GM23338 (cell line): ENCODE data around the gene ABHD14A. TPM values are rescaled to one million over a fixed set of nuclear protein-coding genes. Genes with fewer than 3 reads are reported as not detected.

Experiments used
- ATAC-seq: fragments of 200-7000 bp; cut with Tn5 transposase; 3 replicates; pipeline ENCODE4 v1.9.1; 2020
- DNase-seq: peaks from one replicate; pipeline ENCODE4 v3.0.0-alpha.2; 2015; ENCODE audit warnings: low spot score
- H2AFZ ChIP-seq: fragments of 200-600 bp; sonication (generic); 2 replicates; pipeline ENCODE4 v1.8.0; 2016; ENCODE audit warnings: antibody characterized with exemption, mild to moderate bottlenecking, moderate library complexity
- H3F3A ChIP-seq: fragments of 200-600 bp; sonication (generic); replicated peaks from 2 replicates; pipeline ENCODE4 v1.8.0; 2017; ENCODE audit warnings: antibody characterized with exemption, mixed run types, low read depth
- H3K27ac ChIP-seq: fragments of 200-600 bp; sonication (generic); 2 replicates; pipeline ENCODE4 v1.6.1; 2016; ENCODE audit warnings: low read depth
- H3K27me3 ChIP-seq: fragments of 200-600 bp; sonication (generic); 2 replicates; pipeline ENCODE4 v1.8.0; 2016; ENCODE audit warnings: mild to moderate bottlenecking, mixed run types, moderate library complexity; ENCODE audit not compliant: insufficient read depth
- H3K36me3 ChIP-seq: fragments of 200-600 bp; sonication (generic); 2 replicates; pipeline ENCODE4 v1.8.0; 2016; ENCODE audit warnings: mild to moderate bottlenecking; ENCODE audit not compliant: insufficient read depth
- H3K4me1 ChIP-seq: fragments of 200-600 bp; sonication (generic); 2 replicates; pipeline ENCODE4 v1.8.0; 2016; ENCODE audit warnings: mild to moderate bottlenecking, moderate library complexity; ENCODE audit not compliant: insufficient read depth
- H3K4me2 ChIP-seq: fragments of 200-600 bp; sonication (generic); 2 replicates; pipeline ENCODE4 v1.7.1; 2017; ENCODE audit warnings: mixed run types
- H3K4me3 ChIP-seq: fragments of 200-600 bp; sonication (generic); 2 replicates; pipeline ENCODE4 v1.6.1; 2016; ENCODE audit warnings: mixed run types
- H3K79me2 ChIP-seq: fragments of 200-600 bp; sonication (generic); replicated peaks from 2 replicates; pipeline ENCODE4 v1.8.0; 2017; ENCODE audit warnings: mild to moderate bottlenecking; ENCODE audit not compliant: insufficient read depth
- H3K9me2 ChIP-seq: fragments of 200-600 bp; sonication (generic); 2 replicates; pipeline ENCODE4 v1.8.0; 2017; ENCODE audit not compliant: insufficient read depth
- H4K20me1 ChIP-seq: fragments of 200-600 bp; sonication (generic); replicated peaks from 2 replicates; pipeline ENCODE4 v1.8.0; 2017; ENCODE audit warnings: mild to moderate bottlenecking; ENCODE audit not compliant: insufficient read depth
- H3K27ac Mint-ChIP-seq: 2 replicates; pipeline ENCODE4 v1.8.0; 2020; ENCODE audit warnings: inconsistent platforms, mild to moderate bottlenecking, moderate library complexity, mixed read lengths
- H3K27me3 Mint-ChIP-seq: 3 replicates; pipeline ENCODE4 v1.8.0; 2022; ENCODE audit warnings: low read depth, mild to moderate bottlenecking, moderate library complexity, mixed read lengths, inconsistent platforms; ENCODE audit not compliant: insufficient read depth, poor library complexity
- H3K36me3 Mint-ChIP-seq: 3 replicates; pipeline ENCODE4 v1.8.0; 2021; ENCODE audit warnings: low read depth, mild to moderate bottlenecking, inconsistent platforms, moderate library complexity, mixed read lengths
- H3K4me1 Mint-ChIP-seq: 3 replicates; pipeline ENCODE4 v1.8.0; 2020; ENCODE audit warnings: mild to moderate bottlenecking, inconsistent platforms, mixed read lengths
- H3K4me3 Mint-ChIP-seq: 3 replicates; pipeline ENCODE4 v1.8.0; 2021; ENCODE audit warnings: moderate library complexity, mild to moderate bottlenecking, inconsistent platforms, mixed read lengths
- H3K9me3 Mint-ChIP-seq: 3 replicates; pipeline ENCODE4 v1.8.0; 2020; ENCODE audit warnings: moderate library complexity, mild to moderate bottlenecking, inconsistent platforms, mixed read lengths
- CTCF ChIP-seq, 2 experiments: fragments of 200-600 bp in 1 of 2; sonication (generic) in 1 of 2; conservative IDR thresholded peaks; 2 replicates each; pipeline versions ENCODE4 v1.5.1 to v1.6.1; 2016 to 2017; ENCODE audit warnings: antibody characterized with exemption in 2 of 2, low read depth in 2 of 2, mild to moderate bottlenecking in 2 of 2, moderate library complexity in 1 of 2
- ETS1 ChIP-seq: IDR thresholded peaks from 2 replicates; pipeline ENCODE4 v1.6.1; 2016; ENCODE audit warnings: antibody characterized with exemption
- EZH2phosphoT487 ChIP-seq: fragments of 200-600 bp; sonication (generic); IDR thresholded peaks from one replicate; pipeline ENCODE4 v1.8.1; 2018; ENCODE audit warnings: antibody characterized with exemption; ENCODE audit not compliant: unreplicated experiment
- JUNB ChIP-seq: IDR thresholded peaks from one replicate; pipeline ENCODE4 v1.6.1; 2016; ENCODE audit warnings: antibody characterized with exemption; ENCODE audit not compliant: unreplicated experiment
- NANOG ChIP-seq: IDR thresholded peaks from 2 replicates; pipeline ENCODE4 v1.6.1; 2016; ENCODE audit warnings: antibody characterized with exemption, borderline replicate concordance
- REST ChIP-seq: IDR thresholded peaks from one replicate; pipeline ENCODE4 v1.6.1; 2018; ENCODE audit warnings: antibody characterized with exemption; ENCODE audit not compliant: unreplicated experiment
- STAT1 ChIP-seq: IDR thresholded peaks from one replicate; pipeline ENCODE4 v1.6.1; 2016; ENCODE audit warnings: antibody characterized with exemption; ENCODE audit not compliant: unreplicated experiment
- ZNF114 ChIP-seq: fragments of 250-450 bp; sonication (Bioruptor Pico); IDR thresholded peaks from 2 replicates; pipeline ENCODE4 v1.5.0; 2020; ENCODE audit warnings: mild to moderate bottlenecking, moderate library complexity
- ZNF331 ChIP-seq: fragments of 250-450 bp; sonication (Bioruptor Pico); IDR thresholded peaks from 2 replicates; pipeline ENCODE4 v1.5.0; 2020; ENCODE audit warnings: low read depth, mild to moderate bottlenecking, moderate library complexity
- polyA plus RNA-seq: library from polyadenylated mRNA; unstranded; fragments of >200 nt; fragmentation: Nextera tagmentation; extraction: Ambion mirVana; gene quantifications from 2 replicates; pipeline ENCODE4 v1.2.1, GENCODE V29; 2016
- total RNA-seq: library from RNA; depleted of rRNA; stranded (reverse); fragments of >200 nt; shearing (Covaris generic); gene quantifications from 2 replicates; pipeline ENCODE4 v1.2.3, GENCODE V29; 2014

ABHD14A gene
- total and polyA plus RNA-seq, 2 experiments from 2014 or later: 7.8 to 12.7 TPM

DNA sequence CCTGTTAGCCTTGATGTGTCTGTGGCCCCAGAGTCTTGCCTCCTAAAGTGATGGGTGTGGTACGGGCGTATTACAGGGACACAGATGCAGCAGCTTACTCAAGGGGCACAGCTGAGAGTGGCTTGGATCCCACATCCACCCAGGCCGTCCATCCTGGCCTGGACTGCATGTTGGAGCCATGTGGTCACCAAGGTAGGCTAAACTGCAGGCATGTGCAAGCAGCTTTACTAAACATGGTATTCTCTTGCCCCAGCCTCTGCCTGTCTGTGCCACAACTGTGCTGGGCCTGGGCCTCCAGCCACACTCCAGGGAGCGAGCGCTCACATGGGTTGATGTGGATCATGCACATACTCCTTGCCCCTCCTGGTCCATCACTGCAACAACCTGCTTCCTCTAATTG is 25.7 kb upstream of the ABHD14A start (continued):
- TF ChIP-seq CTCF (conservative IDR thresholded peaks at IDR 0.05; ENCODE audit: low read depth in 2 of 2): no peak
- no peak for TF ChIP-seq ZNF331 (CRISPR knock-in tag)
- TF ChIP-seq STAT1: no peak

DNA sequence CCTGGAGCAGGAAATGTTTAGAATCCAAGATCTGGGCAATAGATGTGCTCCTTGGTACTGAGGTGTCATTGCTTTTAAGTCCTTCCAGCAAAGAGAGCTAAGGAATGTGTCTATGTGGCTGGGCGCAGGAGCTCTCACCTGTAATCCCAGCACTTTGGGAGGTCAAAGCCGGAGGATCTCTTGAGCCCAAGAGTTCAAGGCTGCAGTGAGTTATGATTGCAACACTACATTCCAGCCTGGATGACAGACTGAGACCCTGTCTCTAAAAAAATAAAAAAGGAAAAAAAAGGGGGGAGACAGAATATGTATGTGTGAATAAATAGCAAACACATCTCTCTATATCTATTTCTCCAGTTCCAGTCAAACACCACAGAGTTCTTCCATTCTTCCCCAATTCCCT is 24.0 kb upstream of the ABHD14A start:
- H3K4me3 Mint-ChIP-seq: no peak overlapping the region
- no peaks in the 10 kb centered on the region for H3K79me2 ChIP-seq
- DNase-seq: no peak
- ATAC-seq: no peak
- H3K4me2 ChIP-seq: no peak overlapping the region
- H3K9me2 ChIP-seq: no peaks in the 10 kb centered on the region
- TF ChIP-seq JUNB (no peak), ETS1 (no peak)
- no peaks in the 10 kb centered on the region for H4K20me1 ChIP-seq
- H3F3A ChIP-seq: no peaks in the 10 kb centered on the region
- H3K4me1 Mint-ChIP-seq: peaks cover 2% of the 10 kb centered on the region; the same call in 1 of the 3 replicates
- no peaks in the 10 kb centered on the region for H3K9me3 Mint-ChIP-seq
- H3K27me3 ChIP-seq: peaks cover 44% of the 10 kb centered on the region
- H3K27ac Mint-ChIP-seq: no peak overlapping the region
- no peaks in the 10 kb centered on the region for H3K36me3 ChIP-seq
- peaks cover 38% of the 10 kb centered on the region for H3K27me3 Mint-ChIP-seq
- no peak overlapping the region for H3K27ac ChIP-seq
- H2AFZ ChIP-seq: no peak overlapping the region
- no peaks in the 10 kb centered on the region for H3K36me3 Mint-ChIP-seq
- H3K4me3 ChIP-seq: no peak overlapping the region
- no peaks in the 10 kb centered on the region for H3K4me1 ChIP-seq

GRCh38 chr3:51953445-51953844 is 21.4 kb upstream of the ABHD14A start:
- no peaks in the 10 kb centered on the region; the same call in 1 of the 2 replicates for H3K4me1 ChIP-seq
- Mint-ChIP-seq H3K4me1 (peaks cover 2% of the 10 kb centered on the region; the same call in 2 of the 3 replicates), H3K27me3 (peaks cover 48% of the 10 kb centered on the region), H3K4me3 (no peak overlapping the region), H3K36me3 (peaks cover 3% of the 10 kb centered on the region; the same call in 1 of the 3 replicates), H3K27ac (no peak overlapping the region), H3K9me3 (no peaks in the 10 kb centered on the region)
- no peak overlapping the region for H3K27ac ChIP-seq
- no peak overlapping the region for H2AFZ ChIP-seq
- no peak for ATAC-seq
- no peaks in the 10 kb centered on the region; the same call in 1 of the 2 replicates for H4K20me1 ChIP-seq
- H3K79me2 ChIP-seq: no peaks in the 10 kb centered on the region
- H3K27me3 ChIP-seq: peaks cover 60% of the 10 kb centered on the region
- no peaks in the 10 kb centered on the region for H3K36me3 ChIP-seq
- H3K4me2 ChIP-seq: no peak overlapping the region
- no peaks in the 10 kb centered on the region for H3K9me2 ChIP-seq
- 0 out of 2 replicates have a peak, but pooled peaks cover 5% of the 10 kb centered on the region for H3F3A ChIP-seq
- no peak overlapping the region for H3K4me3 ChIP-seq
- DNase-seq: no peak
- no peak for TF ChIP-seq NANOG
- TF ChIP-seq EZH2phosphoT487: no peak
- no peak for TF ChIP-seq REST
- no peak for TF ChIP-seq ZNF114 (CRISPR knock-in tag)
